NCI-H2227 (cell line): ENCODE data around the gene LRRC8B.
"Not testable (repeated sequence)": the region's sequence is repeated elsewhere in the genome, so short reads cannot be mapped to it uniquely, and the experiment has no call there.

Experiments
- DNase-seq: peaks from one replicate; lab custom pipeline; 2025; ENCODE audit not compliant: unreplicated experiment; lab: John Stamatoyannopoulos, UW

Gene LRRC8B

GRCh38 chr1:89578946-89579684 lies 54.5 kb downstream of the LRRC8B start:
- no peak for DNase-seq

GRCh38 chr1:89580036-89580435 lies 55.4 kb downstream of the LRRC8B start:
- DNase-seq: no peak

- no peak for DNase-seq
Measured at GRCh38 chr1:89581859-89582258, 57.2 kb downstream of the LRRC8B start.

GRCh38 chr1:89582571-89582970 lies 57.9 kb downstream of the LRRC8B start:
- DNase-seq: no peak

GRCh38 chr1:89584211-89584610 lies 59.6 kb downstream of the LRRC8B start:
- DNase-seq: no peak

- DNase-seq: no peak
Measured at GRCh38 chr1:89584781-89585180, 60.2 kb downstream of the LRRC8B start.

- DNase-seq: no peak
Measured at GRCh38 chr1:89587729-89588161, 63.1 kb downstream of the LRRC8B start.

GRCh38 chr1:89588480-89588879 lies 63.9 kb downstream of the LRRC8B start:
- DNase-seq: no peak

- DNase-seq: no peak
Measured at GRCh38 chr1:89589515-89589914, 64.9 kb downstream of the LRRC8B start.

- DNase-seq: no peak
Measured at GRCh38 chr1:89590341-89591080, 65.9 kb downstream of the LRRC8B start.

- not testable (repeated sequence) for DNase-seq
Measured at GRCh38 chr1:89592861-89593302, 68.3 kb downstream of the LRRC8B start.

GRCh38 chr1:89594096-89594740 lies 69.6 kb downstream of the LRRC8B start:
- no peak for DNase-seq

GRCh38 chr1:89596698-89597097 lies 72.1 kb downstream of the LRRC8B start:
- DNase-seq: no peak

- DNase-seq: peak; percentile 45
Measured at GRCh38 chr1:89598450-89599331, 74.1 kb downstream of the LRRC8B start.

- DNase-seq: no peak
Measured at GRCh38 chr1:89599332-89599630, 74.7 kb downstream of the LRRC8B start.

GRCh38 chr1:89600451-89601224 lies 76.0 kb downstream of the LRRC8B start:
- DNase-seq: no peak

- no peak for DNase-seq
Measured at GRCh38 chr1:89602871-89603404, 78.3 kb downstream of the LRRC8B start.

- no peak for DNase-seq
Measured at GRCh38 chr1:89603651-89604413, 79.2 kb downstream of the LRRC8B start.

- DNase-seq: no peak
Measured at GRCh38 chr1:89604414-89604735, 79.7 kb downstream of the LRRC8B start.
